ENCODE measurements around the gene NPAS3. TPM values are rescaled to one million over a fixed set of nuclear protein-coding genes. Genes with fewer than 3 reads are reported as not detected.

The NPAS3 gene
- total RNA-seq, 4 donors from 2014 or later, result 0.51 to 15.2 (median 6.6) TPM

DNA sequence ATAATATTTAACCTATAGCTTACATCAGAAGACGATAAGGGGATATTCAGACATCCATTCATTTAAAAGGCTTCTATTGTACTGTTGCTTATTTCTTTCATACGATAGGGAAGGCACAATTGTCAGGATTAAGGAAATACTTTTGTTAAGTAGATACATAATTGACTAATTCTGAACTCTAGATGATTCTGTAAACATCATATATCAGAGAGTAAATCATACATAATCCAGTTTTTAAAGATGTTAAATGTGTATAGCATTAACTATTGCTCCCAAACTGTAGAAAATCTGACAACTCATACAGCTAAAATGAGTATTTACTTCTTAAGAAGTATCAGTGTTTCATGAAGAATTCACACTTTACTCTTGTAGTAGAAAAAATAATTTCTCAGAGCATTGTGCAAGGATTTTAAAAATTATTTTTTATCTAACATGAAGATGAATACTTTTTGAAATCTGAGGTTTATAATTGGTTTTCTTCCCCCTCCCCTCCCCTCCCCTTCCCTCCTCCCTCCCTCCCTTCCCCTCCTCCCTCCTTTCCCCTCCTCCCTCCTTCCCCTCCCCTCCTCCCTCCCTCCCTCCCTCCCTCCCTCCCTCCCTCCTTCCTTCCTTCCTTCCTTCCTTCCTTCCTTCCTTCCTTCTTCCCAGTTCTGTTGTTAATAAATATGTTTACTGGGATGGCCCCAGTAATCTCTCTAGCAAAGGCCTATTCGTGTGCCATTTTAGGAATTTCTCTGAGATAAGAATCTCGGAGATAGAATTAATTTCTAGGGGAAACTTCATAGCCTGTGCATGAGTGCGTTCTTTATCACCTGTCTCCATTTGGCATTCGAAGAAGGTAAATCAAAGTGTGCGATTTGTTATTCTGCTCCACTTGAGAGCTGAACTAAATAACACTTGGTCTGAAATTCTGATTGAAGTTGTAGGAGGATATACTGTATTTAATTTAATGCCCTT, 2.3 kb downstream of the NPAS3 start:
- Histone ChIP-seq H3K36me3 (no peaks in the 10 kb centered on the region), H3K9me3 (no peaks in the 10 kb centered on the region), H3K27me3 (peaks cover 0 to 9% of the 10 kb centered on the region in 2 donors), H3K4me1 (no peaks in the 10 kb centered on the region), H3K4me3 (no peak overlapping the region), H3K27ac (peak overlapping the region in 1 of 2 donors; percentile 88)
- intact Hi-C loops (cut with DNase I; ENCODE audit: low total_unique reads), result no loop called here
- no peak for TF ChIP-seq POLR2A (IDR thresholded peaks at IDR 0.05)
- TF ChIP-seq, protein P1, sequence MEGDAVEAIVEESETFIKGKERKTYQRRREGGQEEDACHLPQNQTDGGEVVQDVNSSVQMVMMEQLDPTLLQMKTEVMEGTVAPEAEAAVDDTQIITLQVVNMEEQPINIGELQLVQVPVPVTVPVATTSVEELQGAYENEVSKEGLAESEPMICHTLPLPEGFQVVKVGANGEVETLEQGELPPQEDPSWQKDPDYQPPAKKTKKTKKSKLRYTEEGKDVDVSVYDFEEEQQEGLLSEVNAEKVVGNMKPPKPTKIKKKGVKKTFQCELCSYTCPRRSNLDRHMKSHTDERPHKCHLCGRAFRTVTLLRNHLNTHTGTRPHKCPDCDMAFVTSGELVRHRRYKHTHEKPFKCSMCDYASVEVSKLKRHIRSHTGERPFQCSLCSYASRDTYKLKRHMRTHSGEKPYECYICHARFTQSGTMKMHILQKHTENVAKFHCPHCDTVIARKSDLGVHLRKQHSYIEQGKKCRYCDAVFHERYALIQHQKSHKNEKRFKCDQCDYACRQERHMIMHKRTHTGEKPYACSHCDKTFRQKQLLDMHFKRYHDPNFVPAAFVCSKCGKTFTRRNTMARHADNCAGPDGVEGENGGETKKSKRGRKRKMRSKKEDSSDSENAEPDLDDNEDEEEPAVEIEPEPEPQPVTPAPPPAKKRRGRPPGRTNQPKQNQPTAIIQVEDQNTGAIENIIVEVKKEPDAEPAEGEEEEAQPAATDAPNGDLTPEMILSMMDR (IDR thresholded peaks at IDR 0.05), result no peak
- no peak for DNase-seq

DNA sequence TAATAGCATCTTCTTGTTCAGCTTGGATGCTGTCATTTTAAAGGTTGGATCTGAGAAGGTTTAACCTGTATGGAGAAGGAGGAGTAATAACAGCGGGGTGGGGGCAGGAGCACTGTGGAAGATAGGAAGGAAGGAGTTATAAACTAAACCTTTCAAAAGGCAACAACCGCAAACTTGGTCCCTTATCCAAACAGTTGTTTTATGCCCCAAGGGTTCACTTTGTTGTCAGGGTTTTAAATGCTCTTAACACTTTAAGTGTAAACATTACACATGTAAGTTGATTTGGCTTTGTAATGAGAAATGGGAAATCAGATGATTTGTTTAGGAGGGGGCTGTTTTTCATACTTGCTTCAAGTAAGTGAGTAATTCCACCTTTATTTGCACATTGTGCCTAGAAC, 3.0 kb downstream of the NPAS3 start:
- intact Hi-C loops (cut with DNase I; ENCODE audit: low total_unique reads), result no loop called here
- no peaks in the 10 kb centered on the region for H3K4me1 ChIP-seq
- no peak overlapping the region for H3K4me3 ChIP-seq
- no peak for TF ChIP-seq POLR2A (IDR thresholded peaks at IDR 0.05)
- TF ChIP-seq, protein P1 (IDR thresholded peaks at IDR 0.05), result no peak
- no peak overlapping the region for H3K27ac ChIP-seq
- no peaks in the 10 kb centered on the region for H3K36me3 ChIP-seq
- DNase-seq, result no peak
- H3K9me3 ChIP-seq, result no peaks in the 10 kb centered on the region
- H3K27me3 ChIP-seq, result peaks cover 0 to 2% of the 10 kb centered on the region in 2 donors

DNA sequence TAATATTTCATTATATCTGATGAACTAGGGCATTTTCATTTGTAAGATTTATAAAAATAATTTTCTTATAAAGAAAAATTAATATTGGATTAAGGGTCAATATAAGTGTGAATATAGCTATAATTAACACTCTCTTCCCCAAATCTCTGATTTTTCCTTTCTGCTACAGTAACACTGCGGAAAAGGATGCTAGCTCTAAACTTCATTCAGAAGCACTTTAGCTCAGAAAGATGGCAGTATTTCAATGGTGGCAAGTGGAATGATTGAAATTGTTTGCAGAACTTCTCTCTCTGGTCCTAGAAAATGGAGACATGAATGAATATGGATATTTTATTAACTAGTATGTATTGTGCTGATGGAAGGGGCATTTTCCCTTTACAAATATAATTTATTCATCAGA, 8.4 kb downstream of the NPAS3 start:
- intact Hi-C loops (cut with DNase I; ENCODE audit: low total_unique reads), result no loop called here
- H3K9me3 ChIP-seq, result no peaks in the 10 kb centered on the region

GRCh38 chr14:32947792-32948191, 9.1 kb downstream of the NPAS3 start:
- intact Hi-C loops (cut with DNase I; ENCODE audit: low total_unique reads), result no loop called here
- no peak overlapping the region for H3K27ac ChIP-seq
- no peaks in the 10 kb centered on the region for H3K27me3 ChIP-seq
- H3K4me3 ChIP-seq, result no peak overlapping the region
- DNase-seq, result no peak
- no peaks in the 10 kb centered on the region for H3K36me3 ChIP-seq
- TF ChIP-seq, protein P1 (IDR thresholded peaks at IDR 0.05), result no peak
- TF ChIP-seq POLR2A (IDR thresholded peaks at IDR 0.05), result no peak
- H3K4me1 ChIP-seq, result no peaks in the 10 kb centered on the region
- H3K9me3 ChIP-seq, result no peaks in the 10 kb centered on the region

More for the DNA sequence above, 8.4 kb downstream of the NPAS3 start:
- TF ChIP-seq POLR2A (IDR thresholded peaks at IDR 0.05), result no peak
- TF ChIP-seq, protein P1 (IDR thresholded peaks at IDR 0.05), result no peak
- H3K36me3 ChIP-seq, result no peaks in the 10 kb centered on the region
- no peaks in the 10 kb centered on the region for H3K4me1 ChIP-seq
- no peaks in the 10 kb centered on the region for H3K27me3 ChIP-seq
- no peak overlapping the region for H3K4me3 ChIP-seq
- H3K27ac ChIP-seq, result no peak overlapping the region
- no peak for DNase-seq

DNA sequence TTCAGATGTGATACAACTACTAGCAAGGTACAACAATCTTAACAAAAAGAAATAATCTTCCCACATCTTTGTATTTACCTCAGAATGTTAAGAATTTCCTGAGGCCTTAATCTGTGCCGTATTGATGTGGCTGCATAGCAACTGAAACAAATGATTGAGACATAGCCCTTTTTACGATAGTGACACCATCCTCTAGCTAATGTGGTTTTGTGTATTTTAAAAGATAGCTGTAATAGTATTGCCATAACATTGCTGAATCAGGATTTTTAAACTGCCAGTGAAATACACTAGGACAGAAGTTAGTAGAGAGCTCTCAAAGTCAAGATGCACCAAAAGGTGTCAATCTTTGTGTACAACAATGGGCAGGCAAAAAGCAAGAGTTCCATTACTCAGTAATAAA, 11.9 kb downstream of the NPAS3 start:
- TF ChIP-seq, protein P1 (IDR thresholded peaks at IDR 0.05), result no peak
- TF ChIP-seq POLR2A (IDR thresholded peaks at IDR 0.05), result no peak
- Histone ChIP-seq H3K36me3 (no peaks in the 10 kb centered on the region), H3K9me3 (no peaks in the 10 kb centered on the region), H3K4me1 (no peaks in the 10 kb centered on the region), H3K27me3 (no peaks in the 10 kb centered on the region), H3K4me3 (no peak overlapping the region), H3K27ac (no peak overlapping the region)
- DNase-seq, result no peak
- intact Hi-C loops (cut with DNase I; ENCODE audit: low total_unique reads), result no loop called here

All from uterus (tissue), 4 donors.